ENCODE results near the gene PARP9.

Gene PARP9

GRCh38 chr3:122548076-122548475 is 16.0 kb downstream of the PARP9 start:
- Histone ChIP-seq H3K9ac (ENCODE audit: low read length) (no peak overlapping the region), H3K27me3 (replicated peaks; ENCODE audit: control insufficient read depth, insufficient read depth, low read length) (no peaks in the 10 kb centered on the region), H3K4me1 (ENCODE audit: control insufficient read depth, insufficient read depth, low read length) (no peaks in the 10 kb centered on the region), H3K9me3 (ENCODE audit: control insufficient read depth, low read length) (no peaks in the 10 kb centered on the region), H3K36me3 (ENCODE audit: control insufficient read depth, insufficient read depth, low read length, severe bottlenecking) (peaks cover 73% of the 10 kb centered on the region), H3K4me3 (ENCODE audit: low read length) (no peak overlapping the region)
- DNase-seq (ENCODE audit: low read depth) = no peak

GRCh38 chr3:122546151-122546550 is 17.9 kb downstream of the PARP9 start:
- no peak for DNase-seq (ENCODE audit: low read depth)
- Histone ChIP-seq H3K9ac (ENCODE audit: low read length) (no peak overlapping the region), H3K9me3 (ENCODE audit: control insufficient read depth, low read length) (no peaks in the 10 kb centered on the region), H3K36me3 (ENCODE audit: control insufficient read depth, insufficient read depth, low read length, severe bottlenecking) (peaks cover 62% of the 10 kb centered on the region), H3K27me3 (replicated peaks; ENCODE audit: control insufficient read depth, insufficient read depth, low read length) (no peaks in the 10 kb centered on the region), H3K4me1 (ENCODE audit: control insufficient read depth, insufficient read depth, low read length) (no peaks in the 10 kb centered on the region), H3K4me3 (ENCODE audit: low read length) (no peak overlapping the region)

GRCh38 chr3:122538956-122539490 is 25.1 kb downstream of the PARP9 start:
- Histone ChIP-seq H3K4me1 (ENCODE audit: control insufficient read depth, insufficient read depth, low read length) (peaks cover 5% of the 10 kb centered on the region), H3K36me3 (ENCODE audit: control insufficient read depth, insufficient read depth, low read length, severe bottlenecking) (peaks cover 56% of the 10 kb centered on the region), H3K27me3 (replicated peaks; ENCODE audit: control insufficient read depth, insufficient read depth, low read length) (no peaks in the 10 kb centered on the region), H3K9ac (ENCODE audit: low read length) (no peak overlapping the region), H3K9me3 (ENCODE audit: control insufficient read depth, low read length) (no peaks in the 10 kb centered on the region), H3K4me3 (ENCODE audit: low read length) (no peak overlapping the region)
- DNase-seq (ENCODE audit: low read depth) = no peak

DNA sequence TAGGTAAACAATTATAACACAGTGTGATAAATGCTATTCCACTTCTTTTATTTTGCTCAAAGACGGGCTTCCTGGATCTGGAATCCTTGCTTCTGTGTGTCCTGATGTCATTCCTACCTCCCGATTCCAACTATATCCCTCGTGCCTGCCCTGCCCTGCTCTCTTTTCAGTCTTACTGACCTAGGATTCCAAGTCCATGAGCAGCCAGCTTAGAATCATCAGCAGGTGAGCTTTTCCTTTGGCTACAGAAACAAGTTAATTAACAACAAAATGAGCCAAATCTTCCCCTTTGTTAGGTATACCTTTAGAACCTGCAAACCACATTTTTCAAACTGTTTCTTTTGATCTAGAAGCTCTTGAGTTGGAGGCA is 27.5 kb downstream of the PARP9 start:
- Histone ChIP-seq H3K36me3 (ENCODE audit: control insufficient read depth, insufficient read depth, low read length, severe bottlenecking) (peaks cover 68% of the 10 kb centered on the region), H3K9me3 (ENCODE audit: control insufficient read depth, low read length) (no peaks in the 10 kb centered on the region), H3K4me3 (ENCODE audit: low read length) (no peak overlapping the region), H3K27me3 (replicated peaks; ENCODE audit: control insufficient read depth, insufficient read depth, low read length) (no peaks in the 10 kb centered on the region), H3K9ac (ENCODE audit: low read length) (no peak overlapping the region), H3K4me1 (ENCODE audit: control insufficient read depth, insufficient read depth, low read length) (peaks cover 11% of the 10 kb centered on the region)
- DNase-seq (ENCODE audit: low read depth) = no peak

- Histone ChIP-seq H3K9ac (ENCODE audit: low read length) (no peak overlapping the region), H3K4me3 (ENCODE audit: low read length) (no peak overlapping the region), H3K27me3 (replicated peaks; ENCODE audit: control insufficient read depth, insufficient read depth, low read length) (no peaks in the 10 kb centered on the region), H3K4me1 (ENCODE audit: control insufficient read depth, insufficient read depth, low read length) (peaks cover 11% of the 10 kb centered on the region), H3K9me3 (ENCODE audit: control insufficient read depth, low read length) (no peaks in the 10 kb centered on the region), H3K36me3 (ENCODE audit: control insufficient read depth, insufficient read depth, low read length, severe bottlenecking) (peaks cover 69% of the 10 kb centered on the region)
- no peak for DNase-seq (ENCODE audit: low read depth)
These were observed 28.0 kb downstream of the PARP9 start for GRCh38 chr3:122535964-122536631.

GRCh38 chr3:122533931-122534334 is 30.2 kb downstream of the PARP9 start:
- H3K4me1 ChIP-seq (ENCODE audit: control insufficient read depth, insufficient read depth, low read length) = peaks cover 11% of the 10 kb centered on the region
- no peaks in the 10 kb centered on the region for H3K9me3 ChIP-seq (ENCODE audit: control insufficient read depth, low read length)
- no peak overlapping the region for H3K9ac ChIP-seq (ENCODE audit: low read length)
- peak; percentile 83 for DNase-seq (ENCODE audit: low read depth)
- H3K27me3 ChIP-seq (replicated peaks; ENCODE audit: control insufficient read depth, insufficient read depth, low read length) = no peaks in the 10 kb centered on the region
- no peak overlapping the region for H3K4me3 ChIP-seq (ENCODE audit: low read length)
- peaks cover 66% of the 10 kb centered on the region for H3K36me3 ChIP-seq (ENCODE audit: control insufficient read depth, insufficient read depth, low read length, severe bottlenecking)

DNA sequence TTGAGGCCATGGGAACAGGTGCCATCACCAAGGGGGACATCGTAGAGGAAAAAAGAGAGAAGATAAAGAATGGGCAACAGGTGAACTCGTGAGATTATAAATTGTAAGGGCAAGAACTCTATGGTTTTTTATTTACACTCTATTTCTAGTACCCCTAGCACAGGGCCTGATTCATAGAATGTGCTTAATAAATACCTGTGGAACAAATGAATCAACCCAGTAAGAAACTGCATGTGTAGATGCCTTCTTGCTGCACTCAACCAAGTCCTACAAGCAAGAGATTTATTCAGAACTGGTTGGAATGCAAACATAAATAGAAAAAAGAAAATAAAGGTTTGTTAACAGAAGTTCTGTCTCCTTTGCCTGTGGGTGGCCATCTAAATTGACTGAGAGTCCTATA is 30.6 kb downstream of the PARP9 start:
- H3K27me3 ChIP-seq (replicated peaks; ENCODE audit: control insufficient read depth, insufficient read depth, low read length) = no peaks in the 10 kb centered on the region
- H3K9ac ChIP-seq (ENCODE audit: low read length) = no peak overlapping the region
- H3K4me1 ChIP-seq (ENCODE audit: control insufficient read depth, insufficient read depth, low read length) = peaks cover 11% of the 10 kb centered on the region
- no peaks in the 10 kb centered on the region for H3K9me3 ChIP-seq (ENCODE audit: control insufficient read depth, low read length)
- no peak overlapping the region for H3K4me3 ChIP-seq (ENCODE audit: low read length)
- peaks cover 69% of the 10 kb centered on the region for H3K36me3 ChIP-seq (ENCODE audit: control insufficient read depth, insufficient read depth, low read length, severe bottlenecking)
- no peak for DNase-seq (ENCODE audit: low read depth)

DNA sequence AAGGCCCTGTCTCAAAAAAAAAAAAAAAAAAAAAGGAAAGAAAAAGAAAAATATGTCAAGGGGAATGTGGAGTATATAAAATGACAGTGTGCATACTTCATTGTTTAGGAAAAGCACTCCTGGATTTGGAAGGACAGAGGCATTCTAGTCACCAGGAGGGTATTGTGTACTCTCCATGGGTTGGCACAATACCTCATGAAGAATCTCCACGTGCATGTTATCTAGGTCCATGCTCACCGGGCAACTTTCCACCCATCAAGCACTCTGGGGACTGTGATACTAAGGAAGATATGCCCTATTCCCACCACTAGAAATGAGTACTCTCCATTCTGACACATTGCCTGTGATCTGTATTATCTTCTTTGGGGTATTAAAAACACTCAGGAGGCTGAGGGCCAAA is 33.9 kb downstream of the PARP9 start:
- Histone ChIP-seq H3K9me3 (ENCODE audit: control insufficient read depth, low read length) (no peaks in the 10 kb centered on the region), H3K4me1 (ENCODE audit: control insufficient read depth, insufficient read depth, low read length) (peaks cover 11% of the 10 kb centered on the region), H3K4me3 (ENCODE audit: low read length) (no peak overlapping the region), H3K27me3 (replicated peaks; ENCODE audit: control insufficient read depth, insufficient read depth, low read length) (no peaks in the 10 kb centered on the region), H3K36me3 (ENCODE audit: control insufficient read depth, insufficient read depth, low read length, severe bottlenecking) (peaks cover 62% of the 10 kb centered on the region), H3K9ac (ENCODE audit: low read length) (no peak overlapping the region)
- DNase-seq (ENCODE audit: low read depth) = no peak

- H3K9me3 ChIP-seq (ENCODE audit: control insufficient read depth, low read length) = no peaks in the 10 kb centered on the region
- DNase-seq (ENCODE audit: low read depth) = no peak
These were observed 40.8 kb downstream of the PARP9 start for GRCh38 chr3:122523317-122523716.

GRCh38 chr3:122520861-122521260 is 43.2 kb downstream of the PARP9 start:
- Histone ChIP-seq H3K4me1 (ENCODE audit: control insufficient read depth, insufficient read depth, low read length) (no peaks in the 10 kb centered on the region), H3K9ac (ENCODE audit: low read length) (no peak overlapping the region), H3K36me3 (ENCODE audit: control insufficient read depth, insufficient read depth, low read length, severe bottlenecking) (no peaks in the 10 kb centered on the region), H3K9me3 (ENCODE audit: control insufficient read depth, low read length) (no peaks in the 10 kb centered on the region), H3K27me3 (replicated peaks; ENCODE audit: control insufficient read depth, insufficient read depth, low read length) (no peaks in the 10 kb centered on the region), H3K4me3 (ENCODE audit: low read length) (no peak overlapping the region)
- DNase-seq (ENCODE audit: low read depth) = peak; percentile 15

More at GRCh38 chr3:122523317-122523716, 40.8 kb downstream of the PARP9 start:
- Histone ChIP-seq H3K36me3 (ENCODE audit: control insufficient read depth, insufficient read depth, low read length, severe bottlenecking) (peaks cover 11% of the 10 kb centered on the region), H3K4me1 (ENCODE audit: control insufficient read depth, insufficient read depth, low read length) (no peaks in the 10 kb centered on the region), H3K4me3 (ENCODE audit: low read length) (no peak overlapping the region), H3K27me3 (replicated peaks; ENCODE audit: control insufficient read depth, insufficient read depth, low read length) (no peaks in the 10 kb centered on the region), H3K9ac (ENCODE audit: low read length) (no peak overlapping the region)

- peak; percentile 61 for DNase-seq (ENCODE audit: low read depth)
- no peak overlapping the region for H3K4me3 ChIP-seq (ENCODE audit: low read length)
- no peaks in the 10 kb centered on the region for H3K27me3 ChIP-seq (replicated peaks; ENCODE audit: control insufficient read depth, insufficient read depth, low read length)
- H3K9me3 ChIP-seq (ENCODE audit: control insufficient read depth, low read length) = no peaks in the 10 kb centered on the region
- no peak overlapping the region for H3K9ac ChIP-seq (ENCODE audit: low read length)
- no peaks in the 10 kb centered on the region for H3K4me1 ChIP-seq (ENCODE audit: control insufficient read depth, insufficient read depth, low read length)
- no peaks in the 10 kb centered on the region for H3K36me3 ChIP-seq (ENCODE audit: control insufficient read depth, insufficient read depth, low read length, severe bottlenecking)
These were observed 44.4 kb downstream of the PARP9 start for GRCh38 chr3:122519693-122520092.
